ENCODE data around the gene STX17. TPM values are rescaled to one million over a fixed set of nuclear protein-coding genes. Genes with fewer than 3 reads are reported as not detected.

STX17 gene
- total and polyA plus RNA-seq, 2 donors (not counting 3 experiments of a cell fraction or from before 2014, with no cell fraction given) = 5.3 to 17.6 TPM

DNA sequence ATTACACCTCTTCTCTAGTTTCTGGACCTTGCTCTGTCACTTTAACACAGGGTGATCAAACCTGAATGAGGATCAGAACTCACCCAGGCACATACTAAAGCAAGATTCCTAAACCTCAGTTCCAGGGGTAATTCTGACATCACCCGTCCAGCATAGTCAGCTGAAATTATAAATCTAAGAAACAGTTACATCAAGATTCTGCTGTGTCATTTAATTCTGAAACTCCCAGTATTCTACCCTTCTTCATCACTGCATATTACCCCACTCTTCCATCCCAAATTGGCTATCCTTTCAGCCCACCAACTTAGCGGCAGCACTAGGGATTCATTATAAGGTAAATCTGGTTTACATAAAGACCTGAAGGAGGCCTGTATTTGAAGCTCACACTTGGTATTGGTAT, 64.0 kb downstream of the STX17 start:
- Histone ChIP-seq H3K79me2 (ENCODE audit: control insufficient read depth, insufficient read depth, low read length) (no peaks in the 10 kb centered on the region), H4K20me1 (replicated peaks; ENCODE audit: control insufficient read depth, extremely low read depth, insufficient read depth, low read length) (no peaks in the 10 kb centered on the region), H3K4me3 (replicated peaks in 1 of 3; ENCODE audit: insufficient read depth in 1 of 3, low read depth in 1 of 3, low read length in 3 of 3) (no peak overlapping the region), H3K4me1 (ENCODE audit: control insufficient read depth, extremely low read depth, insufficient read depth, low read length) (peaks cover 6% of the 10 kb centered on the region), H3K4me2 (ENCODE audit: insufficient read depth, low read length) (no peak overlapping the region), H3K27ac (ENCODE audit: insufficient read depth, low read depth, low read length) (no peak overlapping the region), H3K27me3 (ENCODE audit: control insufficient read depth in 2 of 2, insufficient read depth in 2 of 2, low read length in 2 of 2) (no peaks in the 10 kb centered on the region), H2AFZ (ENCODE audit: low read depth, low read length) (no peak overlapping the region), H3K9me3 (replicated peaks; ENCODE audit: control insufficient read depth, insufficient read depth, low read length) (no peaks in the 10 kb centered on the region), H3K36me3 (ENCODE audit: control insufficient read depth in 2 of 2, extremely low read depth in 1 of 2, insufficient read depth in 2 of 2, low read length in 2 of 2) (no peaks in the 10 kb centered on the region), H3K9ac (replicated peaks; ENCODE audit: extremely low read depth, insufficient read depth, low read length) (no peak overlapping the region), H3K9me1 (replicated peaks; ENCODE audit: control insufficient read depth, extremely low read depth, insufficient read depth, low read length) (no peaks in the 10 kb centered on the region)
- TF ChIP-seq MYC (IDR thresholded peaks at IDR 0.05; ENCODE audit: low read depth, low read length) = no peak
- TF ChIP-seq, protein P1, sequence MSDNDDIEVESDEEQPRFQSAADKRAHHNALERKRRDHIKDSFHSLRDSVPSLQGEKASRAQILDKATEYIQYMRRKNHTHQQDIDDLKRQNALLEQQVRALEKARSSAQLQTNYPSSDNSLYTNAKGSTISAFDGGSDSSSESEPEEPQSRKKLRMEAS (IDR thresholded peaks at IDR 0.05; ENCODE audit: insufficient read depth, insufficient read length) = no peak
- TF ChIP-seq, protein P2, sequence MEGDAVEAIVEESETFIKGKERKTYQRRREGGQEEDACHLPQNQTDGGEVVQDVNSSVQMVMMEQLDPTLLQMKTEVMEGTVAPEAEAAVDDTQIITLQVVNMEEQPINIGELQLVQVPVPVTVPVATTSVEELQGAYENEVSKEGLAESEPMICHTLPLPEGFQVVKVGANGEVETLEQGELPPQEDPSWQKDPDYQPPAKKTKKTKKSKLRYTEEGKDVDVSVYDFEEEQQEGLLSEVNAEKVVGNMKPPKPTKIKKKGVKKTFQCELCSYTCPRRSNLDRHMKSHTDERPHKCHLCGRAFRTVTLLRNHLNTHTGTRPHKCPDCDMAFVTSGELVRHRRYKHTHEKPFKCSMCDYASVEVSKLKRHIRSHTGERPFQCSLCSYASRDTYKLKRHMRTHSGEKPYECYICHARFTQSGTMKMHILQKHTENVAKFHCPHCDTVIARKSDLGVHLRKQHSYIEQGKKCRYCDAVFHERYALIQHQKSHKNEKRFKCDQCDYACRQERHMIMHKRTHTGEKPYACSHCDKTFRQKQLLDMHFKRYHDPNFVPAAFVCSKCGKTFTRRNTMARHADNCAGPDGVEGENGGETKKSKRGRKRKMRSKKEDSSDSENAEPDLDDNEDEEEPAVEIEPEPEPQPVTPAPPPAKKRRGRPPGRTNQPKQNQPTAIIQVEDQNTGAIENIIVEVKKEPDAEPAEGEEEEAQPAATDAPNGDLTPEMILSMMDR (IDR thresholded peaks at IDR 0.05; ENCODE audit: extremely low read depth in 1 of 2, insufficient read depth in 1 of 2, low read depth in 1 of 2, low read length in 2 of 2) = no peak
- TF ChIP-seq JUN (IDR thresholded peaks at IDR 0.05; ENCODE audit: borderline replicate concordance, insufficient read depth, insufficient read length, low read depth) = no peak
- DNase-seq (ENCODE audit: low read depth, low spot score) = no peak
- no peak for FAIRE-seq
- ChIA-PET POLR2A (no interaction called here), CTCF (no interaction called here)
- no TSS peak for BruUV-seq (replicated peaks)
- intact Hi-C loops (cut with micrococcal nuclease) = no loop called here
- dilution Hi-C loops (cut with MboI; ENCODE audit: extremely low pct_ligation_motif_present, low sequenced_read_pairs) = no loop called here

DNA sequence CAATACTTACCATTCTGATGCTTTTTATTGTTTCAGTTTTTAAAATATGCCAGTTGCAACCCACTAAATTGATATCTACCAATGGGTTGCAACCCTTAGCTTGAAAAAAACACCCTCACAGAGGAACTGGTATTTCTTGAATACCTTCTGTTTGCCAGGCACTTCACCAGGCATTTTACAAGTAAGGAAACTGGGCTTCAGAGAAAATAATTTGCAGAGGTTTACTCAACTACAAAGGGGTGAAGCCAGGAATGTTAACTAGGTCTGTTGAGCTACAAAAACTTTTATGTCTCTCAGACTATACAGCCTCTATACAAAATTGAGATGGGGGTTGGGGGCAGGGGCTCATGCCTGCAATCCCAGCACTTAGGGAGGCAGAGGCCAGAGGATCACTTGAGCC, 65.0 kb downstream of the STX17 start:
- Histone ChIP-seq H3K9ac (replicated peaks; ENCODE audit: extremely low read depth, insufficient read depth, low read length) (no peak overlapping the region), H3K79me2 (ENCODE audit: control insufficient read depth, insufficient read depth, low read length) (no peaks in the 10 kb centered on the region), H3K36me3 (ENCODE audit: control insufficient read depth in 2 of 2, extremely low read depth in 1 of 2, insufficient read depth in 2 of 2, low read length in 2 of 2) (no peaks in the 10 kb centered on the region), H3K9me1 (replicated peaks; ENCODE audit: control insufficient read depth, extremely low read depth, insufficient read depth, low read length) (no peaks in the 10 kb centered on the region), H3K27ac (ENCODE audit: insufficient read depth, low read depth, low read length) (no peak overlapping the region), H2AFZ (ENCODE audit: low read depth, low read length) (no peak overlapping the region), H3K4me1 (ENCODE audit: control insufficient read depth, extremely low read depth, insufficient read depth, low read length) (peaks cover 5% of the 10 kb centered on the region), H3K9me3 (replicated peaks; ENCODE audit: control insufficient read depth, insufficient read depth, low read length) (no peaks in the 10 kb centered on the region), H3K4me3 (replicated peaks in 1 of 3; ENCODE audit: insufficient read depth in 1 of 3, low read depth in 1 of 3, low read length in 3 of 3) (no peak overlapping the region), H3K4me2 (ENCODE audit: insufficient read depth, low read length) (no peak overlapping the region), H3K27me3 (ENCODE audit: control insufficient read depth in 2 of 2, insufficient read depth in 2 of 2, low read length in 2 of 2) (no peaks in the 10 kb centered on the region), H4K20me1 (replicated peaks; ENCODE audit: control insufficient read depth, extremely low read depth, insufficient read depth, low read length) (no peaks in the 10 kb centered on the region)
- dilution Hi-C loops (cut with MboI; ENCODE audit: extremely low pct_ligation_motif_present, low sequenced_read_pairs) = no loop called here
- intact Hi-C loops (cut with micrococcal nuclease) = loop anchor here (1.0 kb wide), 1 partner anchor 11 kb away; no protein-coding TSS in a partner anchor
- no TSS peak for BruUV-seq (replicated peaks)
- TF ChIP-seq POLR2A (IDR thresholded peaks at IDR 0.05; ENCODE audit: low read depth, low read length) = no peak
- TF ChIP-seq, protein P2 (IDR thresholded peaks at IDR 0.05; ENCODE audit: extremely low read depth in 1 of 2, insufficient read depth in 1 of 2, low read depth in 1 of 2, low read length in 2 of 2) = no peak
- no peak for TF ChIP-seq MYC (IDR thresholded peaks at IDR 0.05; ENCODE audit: low read depth, low read length)
- no peak for TF ChIP-seq JUN (IDR thresholded peaks at IDR 0.05; ENCODE audit: borderline replicate concordance, insufficient read depth, insufficient read length, low read depth)
- POLR2A ChIA-PET = no interaction called here
- DNase-seq (ENCODE audit: low read depth, low spot score) = no peak
- CTCF ChIA-PET = no interaction called here
- FAIRE-seq = no peak
